ENCODE data around the gene LEO1.
"Not testable (repeated sequence)": the region's sequence is repeated elsewhere in the genome, so short reads cannot be mapped to it uniquely, and the experiment has no call there.

The LEO1 gene

GRCh38 chr15:52011711-52012144, 40.1 kb upstream of the LEO1 start:
- H3K27me3 ChIP-seq (ENCODE audit: control insufficient read depth, insufficient read depth, low read length): no peaks in the 10 kb centered on the region
- H3K4me1 ChIP-seq (ENCODE audit: control insufficient read depth, insufficient read depth, low read length): peaks cover 25% of the 10 kb centered on the region
- no peak overlapping the region for H3K9ac ChIP-seq (ENCODE audit: low read depth, low read length)
- H3K9me3 ChIP-seq (replicated peaks; ENCODE audit: low read length): no peaks in the 10 kb centered on the region
- no peak overlapping the region for H3K4me3 ChIP-seq (ENCODE audit: low read length)
- no peak overlapping the region for H3K4me2 ChIP-seq (ENCODE audit: low read length)
- H3K36me3 ChIP-seq (ENCODE audit: insufficient read depth, low read length): no peaks in the 10 kb centered on the region

GRCh38 chr15:52010633-52011595, 39.3 kb upstream of the LEO1 start:
- Histone ChIP-seq H3K36me3 (ENCODE audit: insufficient read depth, low read length) (no peaks in the 10 kb centered on the region), H3K27me3 (ENCODE audit: control insufficient read depth, insufficient read depth, low read length) (no peaks in the 10 kb centered on the region), H3K9me3 (replicated peaks; ENCODE audit: low read length) (no peaks in the 10 kb centered on the region), H3K9ac (ENCODE audit: low read depth, low read length) (no peak overlapping the region), H3K4me1 (ENCODE audit: control insufficient read depth, insufficient read depth, low read length) (peaks cover 32% of the 10 kb centered on the region), H3K4me2 (ENCODE audit: low read length) (peak overlapping the region; percentile 2), H3K4me3 (ENCODE audit: low read length) (no peak overlapping the region)

- no peaks in the 10 kb centered on the region for H3K27me3 ChIP-seq (ENCODE audit: control insufficient read depth, insufficient read depth, low read length)
- H3K9ac ChIP-seq (ENCODE audit: low read depth, low read length): no peak overlapping the region
- H3K4me2 ChIP-seq (ENCODE audit: low read length): no peak overlapping the region
- H3K9me3 ChIP-seq (replicated peaks; ENCODE audit: low read length): no peaks in the 10 kb centered on the region
- peaks cover 32% of the 10 kb centered on the region for H3K4me1 ChIP-seq (ENCODE audit: control insufficient read depth, insufficient read depth, low read length)
- no peaks in the 10 kb centered on the region for H3K36me3 ChIP-seq (ENCODE audit: insufficient read depth, low read length)
- H3K4me3 ChIP-seq (ENCODE audit: low read length): no peak overlapping the region
These were observed 37.3 kb upstream of the LEO1 start for GRCh38 chr15:52008698-52009434.

- Histone ChIP-seq H3K9ac (ENCODE audit: low read depth, low read length) (no peak overlapping the region), H3K4me3 (ENCODE audit: low read length) (no peak overlapping the region), H3K9me3 (replicated peaks; ENCODE audit: low read length) (no peaks in the 10 kb centered on the region), H3K27me3 (ENCODE audit: control insufficient read depth, insufficient read depth, low read length) (no peaks in the 10 kb centered on the region), H3K36me3 (ENCODE audit: insufficient read depth, low read length) (no peaks in the 10 kb centered on the region), H3K4me2 (ENCODE audit: low read length) (no peak overlapping the region), H3K4me1 (ENCODE audit: control insufficient read depth, insufficient read depth, low read length) (peaks cover 31% of the 10 kb centered on the region)
These were observed 36.8 kb upstream of the LEO1 start for GRCh38 chr15:52008359-52008697.

- H3K27me3 ChIP-seq (ENCODE audit: control insufficient read depth, insufficient read depth, low read length): no peaks in the 10 kb centered on the region
- no peaks in the 10 kb centered on the region for H3K9me3 ChIP-seq (replicated peaks; ENCODE audit: low read length)
- peaks cover 27% of the 10 kb centered on the region for H3K4me1 ChIP-seq (ENCODE audit: control insufficient read depth, insufficient read depth, low read length)
- no peak overlapping the region for H3K4me3 ChIP-seq (ENCODE audit: low read length)
- no peak overlapping the region for H3K4me2 ChIP-seq (ENCODE audit: low read length)
- H3K36me3 ChIP-seq (ENCODE audit: insufficient read depth, low read length): no peaks in the 10 kb centered on the region
- H3K9ac ChIP-seq (ENCODE audit: low read depth, low read length): no peak overlapping the region
These were observed 35.2 kb upstream of the LEO1 start for GRCh38 chr15:52006702-52007340.

- Histone ChIP-seq H3K4me1 (ENCODE audit: control insufficient read depth, insufficient read depth, low read length) (peaks cover 19% of the 10 kb centered on the region), H3K4me2 (ENCODE audit: low read length) (no peak overlapping the region), H3K36me3 (ENCODE audit: insufficient read depth, low read length) (no peaks in the 10 kb centered on the region), H3K27me3 (ENCODE audit: control insufficient read depth, insufficient read depth, low read length) (no peaks in the 10 kb centered on the region), H3K4me3 (ENCODE audit: low read length) (no peak overlapping the region), H3K9ac (ENCODE audit: low read depth, low read length) (no peak overlapping the region), H3K9me3 (replicated peaks; ENCODE audit: low read length) (no peaks in the 10 kb centered on the region)
These were observed 34.4 kb upstream of the LEO1 start for GRCh38 chr15:52005748-52006701.

- Histone ChIP-seq H3K4me1 (ENCODE audit: control insufficient read depth, insufficient read depth, low read length) (peaks cover 14% of the 10 kb centered on the region), H3K9me3 (replicated peaks; ENCODE audit: low read length) (no peaks in the 10 kb centered on the region), H3K27me3 (ENCODE audit: control insufficient read depth, insufficient read depth, low read length) (no peaks in the 10 kb centered on the region), H3K36me3 (ENCODE audit: insufficient read depth, low read length) (no peaks in the 10 kb centered on the region), H3K4me2 (ENCODE audit: low read length) (no peak overlapping the region), H3K4me3 (ENCODE audit: low read length) (no peak overlapping the region), H3K9ac (ENCODE audit: low read depth, low read length) (no peak overlapping the region)
These were observed 33.2 kb upstream of the LEO1 start for GRCh38 chr15:52004806-52005205.

GRCh38 chr15:52003710-52004109, 32.1 kb upstream of the LEO1 start:
- H3K4me3 ChIP-seq (ENCODE audit: low read length): no peak overlapping the region
- H3K36me3 ChIP-seq (ENCODE audit: insufficient read depth, low read length): no peaks in the 10 kb centered on the region
- H3K9ac ChIP-seq (ENCODE audit: low read depth, low read length): no peak overlapping the region
- no peaks in the 10 kb centered on the region for H3K9me3 ChIP-seq (replicated peaks; ENCODE audit: low read length)
- no peaks in the 10 kb centered on the region for H3K27me3 ChIP-seq (ENCODE audit: control insufficient read depth, insufficient read depth, low read length)
- no peak overlapping the region for H3K4me2 ChIP-seq (ENCODE audit: low read length)
- peaks cover 14% of the 10 kb centered on the region for H3K4me1 ChIP-seq (ENCODE audit: control insufficient read depth, insufficient read depth, low read length)

GRCh38 chr15:52003089-52003488, 31.5 kb upstream of the LEO1 start:
- not testable (repeated sequence) for H3K4me3 ChIP-seq (ENCODE audit: low read length); H3K27me3 ChIP-seq (ENCODE audit: control insufficient read depth, insufficient read depth, low read length); H3K9ac ChIP-seq (ENCODE audit: low read depth, low read length); H3K4me2 ChIP-seq (ENCODE audit: low read length); H3K36me3 ChIP-seq (ENCODE audit: insufficient read depth, low read length); H3K9me3 ChIP-seq (replicated peaks; ENCODE audit: low read length)
- peaks cover 14% of the 10 kb centered on the region for H3K4me1 ChIP-seq (ENCODE audit: control insufficient read depth, insufficient read depth, low read length)

GRCh38 chr15:52002351-52002750, 30.8 kb upstream of the LEO1 start:
- Histone ChIP-seq H3K4me1 (ENCODE audit: control insufficient read depth, insufficient read depth, low read length) (peaks cover 13% of the 10 kb centered on the region), H3K4me2 (ENCODE audit: low read length) (no peak overlapping the region), H3K4me3 (ENCODE audit: low read length) (no peak overlapping the region), H3K9me3 (replicated peaks; ENCODE audit: low read length) (no peaks in the 10 kb centered on the region), H3K9ac (ENCODE audit: low read depth, low read length) (no peak overlapping the region), H3K27me3 (ENCODE audit: control insufficient read depth, insufficient read depth, low read length) (no peaks in the 10 kb centered on the region), H3K36me3 (ENCODE audit: insufficient read depth, low read length) (no peaks in the 10 kb centered on the region)
